DND-41 (cell line): Measurements from ENCODE around the gene FHIP1A.

Experiments used
- ATAC-seq: fragments of 200-7000 bp; cut with Tn5 transposase; 3 replicates; pipeline ENCODE4 v1.9.1; 2021; ENCODE audit warnings: low read depth; ENCODE audit not compliant: insufficient read depth
- DNase-seq: peaks from one replicate; pipeline ENCODE4 v3.0.0-alpha.2; 2020
- H2AFZ ChIP-seq: 2 replicates; pipeline ENCODE4 v1.6.0; 2012; ENCODE audit warnings: low read depth, low read length
- H3K27ac ChIP-seq: 2 replicates; pipeline ENCODE4 v1.5.1; 2012; ENCODE audit warnings: low read length, inconsistent platforms
- H3K27me3 ChIP-seq: fragments of 200-600 bp; sonication (generic); 2 replicates; pipeline ENCODE4 v1.6.0; 2012; ENCODE audit warnings: low read length, mild to moderate bottlenecking, inconsistent platforms; ENCODE audit not compliant: insufficient read depth, poor library complexity
- H3K36me3 ChIP-seq: 2 replicates; pipeline ENCODE4 v1.5.1; 2012; ENCODE audit warnings: low read length, inconsistent platforms; ENCODE audit not compliant: insufficient read depth
- H3K4me1 ChIP-seq: 2 replicates; pipeline ENCODE4 v1.5.1; 2012; ENCODE audit warnings: mild to moderate bottlenecking, low read length; ENCODE audit not compliant: insufficient read depth
- H3K4me2 ChIP-seq: 2 replicates; pipeline ENCODE4 v1.6.0; 2012; ENCODE audit warnings: mild to moderate bottlenecking, moderate library complexity, low read length, inconsistent platforms; ENCODE audit not compliant: insufficient read depth
- H3K4me3 ChIP-seq, 2 experiments: fragments of 200-600 bp in 1 of 2; shearing (Covaris generic) in 1 of 2; 2 replicates each; pipeline ENCODE4 v1.5.1; 2012 to 2016; ENCODE audit warnings: inconsistent platforms in 2 of 2, low read length in 2 of 2, mild to moderate bottlenecking in 2 of 2, low read depth in 1 of 2, moderate library complexity in 1 of 2
- H3K79me2 ChIP-seq: 2 replicates; pipeline ENCODE4 v1.6.0; 2012; ENCODE audit warnings: low read length, inconsistent platforms; ENCODE audit not compliant: insufficient read depth
- H3K9ac ChIP-seq: 2 replicates; pipeline ENCODE4 v1.6.0; 2012; ENCODE audit warnings: low read depth, mild to moderate bottlenecking, inconsistent platforms, low read length, moderate library complexity
- H3K9me3 ChIP-seq: 2 replicates; pipeline ENCODE4 v1.5.1; 2012; ENCODE audit warnings: low read length, moderate library complexity, mild to moderate bottlenecking, inconsistent platforms; ENCODE audit not compliant: insufficient read depth, severe bottlenecking
- H4K20me1 ChIP-seq: 2 replicates; pipeline ENCODE4 v1.6.0; 2012; ENCODE audit warnings: low read length; ENCODE audit not compliant: insufficient read depth
- CTCF ChIP-seq: IDR thresholded peaks from 2 replicates; pipeline ENCODE4 v1.5.1; 2012; ENCODE audit warnings: borderline replicate concordance, low read length, moderate library complexity, mild to moderate bottlenecking; ENCODE audit not compliant: poor library complexity, severe bottlenecking; ENCODE audit errors: extremely low read depth
- EZH2 ChIP-seq: IDR thresholded peaks from 3 replicates; pipeline ENCODE4 v1.6.1; 2012; ENCODE audit warnings: borderline replicate concordance, low read depth, mild to moderate bottlenecking, moderate library complexity, low read length, inconsistent platforms; ENCODE audit not compliant: severe bottlenecking

The FHIP1A gene

GRCh38 chr4:151407018-151407417 is 2.0 kb upstream of the FHIP1A start:
- Histone ChIP-seq H3K4me3 (no peak overlapping the region), H3K27me3 (peaks cover 32% of the 10 kb centered on the region), H3K9me3 (no peaks in the 10 kb centered on the region), H2AFZ (no peak overlapping the region), H3K79me2 (no peaks in the 10 kb centered on the region), H3K36me3 (no peaks in the 10 kb centered on the region), H3K4me2 (peak overlapping the region; percentile 99), H3K4me1 (peaks cover 24% of the 10 kb centered on the region), H3K9ac (no peak overlapping the region), H3K27ac (no peak overlapping the region), H4K20me1 (no peaks in the 10 kb centered on the region)
- ATAC-seq, result no peak
- no peak for DNase-seq
- TF ChIP-seq CTCF (no peak), EZH2 (no peak)

- H3K9ac ChIP-seq, result peak overlapping the region; percentile 40; the same call in 1 of the 2 replicates
- H2AFZ ChIP-seq, result peak overlapping the region; percentile 74
- peak overlapping the region; percentile 99 for H3K4me2 ChIP-seq
- TF ChIP-seq EZH2 (no peak), CTCF (no peak)
- H3K4me1 ChIP-seq, result peaks cover 24% of the 10 kb centered on the region
- no peaks in the 10 kb centered on the region for H3K79me2 ChIP-seq
- H3K27me3 ChIP-seq, result peaks cover 32% of the 10 kb centered on the region
- no peaks in the 10 kb centered on the region for H4K20me1 ChIP-seq
- peak overlapping the region in 1 of 2 experiments; percentile 63; a peak in 3 of 4 replicates for H3K4me3 ChIP-seq
- H3K27ac ChIP-seq, result no peak overlapping the region
- no peaks in the 10 kb centered on the region for H3K9me3 ChIP-seq
- H3K36me3 ChIP-seq, result no peaks in the 10 kb centered on the region
- peak; percentile 48 for DNase-seq
- peak; percentile 61 for ATAC-seq
These were observed 1.3 kb upstream of the FHIP1A start for GRCh38 chr4:151407466-151408379.

GRCh38 chr4:151408380-151408629 is 671 bp upstream of the FHIP1A start:
- Histone ChIP-seq H3K4me1 (peaks cover 24% of the 10 kb centered on the region), H4K20me1 (no peaks in the 10 kb centered on the region), H3K27me3 (peaks cover 32% of the 10 kb centered on the region), H3K4me3 (peak overlapping the region; percentile 13 to 63; a peak in 3 of 4 replicates), H3K9me3 (no peaks in the 10 kb centered on the region), H3K4me2 (peak overlapping the region; percentile 99), H3K9ac (peak overlapping the region; percentile 40), H3K36me3 (no peaks in the 10 kb centered on the region), H3K79me2 (no peaks in the 10 kb centered on the region), H2AFZ (peak overlapping the region; percentile 74), H3K27ac (no peak overlapping the region)
- TF ChIP-seq CTCF, result no peak
- TF ChIP-seq EZH2, result peak; percentile 86
- DNase-seq, result no peak
- peak; percentile 25 for ATAC-seq
